ENCODE data around the gene ZNF417.

- TF ChIP-seq CTCF (IDR thresholded peaks at IDR 0.05), result no peak
- no peak for TF ChIP-seq POLR2A (IDR thresholded peaks at IDR 0.05)
Observed at GRCh38 chr19:57905258-57905657, 11.1 kb downstream of the ZNF417 start.

Measured in uterus (tissue), 2 donors.